Body of pancreas (tissue), 4 donors: ENCODE data around the gene NLRP10. TPM values are rescaled to one million over a fixed set of nuclear protein-coding genes. Genes with fewer than 3 reads are reported as not detected.

Experiments used
- ATAC-seq: fragments of 150-250 bp; one replicate; pipeline ENCODE4 v1.9.1; 2016
- DNase-seq, 4 donors: peaks; one replicate each; pipeline ENCODE4 v3.0.0-alpha.2; 2019
- H3K27ac ChIP-seq, 4 donors: fragments of 200-600 bp; sonication (generic); 1 replicate in 3 of 4; 2 replicates in 1 of 4; pipeline versions ENCODE4 v1.5.1 to v1.6.1; 2016 to 2019; ENCODE audit warnings: mild to moderate bottlenecking in 1 of 4, mixed read lengths in 1 of 4, moderate library complexity in 1 of 4
- H3K27me3 ChIP-seq, 2 donors: fragments of 200-600 bp; sonication (generic); one replicate each; pipeline ENCODE4 v1.6.0; 2016; ENCODE audit warnings: mild to moderate bottlenecking in 1 of 2
- H3K36me3 ChIP-seq, 2 donors: fragments of 200-600 bp; sonication (generic); replicated peaks in 1 of 2; 2 replicates each; pipeline ENCODE4 v1.5.1; 2016; ENCODE audit warnings: low read depth in 2 of 2; ENCODE audit not compliant: insufficient read depth in 1 of 2
- H3K4me1 ChIP-seq: fragments of 200-600 bp; sonication (generic); one replicate; pipeline ENCODE4 v1.6.0; 2016
- H3K4me3 ChIP-seq, 2 donors: fragments of 200-600 bp; sonication (generic); 1 replicate in 1 of 2; 2 replicates in 1 of 2; pipeline ENCODE4 v1.5.1; 2016 to 2019
- H3K9me3 ChIP-seq, 3 donors: fragments of 200-600 bp; sonication (generic); 1 replicate in 2 of 3; 2 replicates in 1 of 3; pipeline ENCODE4 v1.5.1; 2016
- POLR2A ChIP-seq, 3 donors: fragments of 450-650 bp; IDR thresholded peaks; one replicate each; pipeline ENCODE4 v1.6.1; 2016; ENCODE audit warnings: antibody characterized with exemption in 3 of 3, mild to moderate bottlenecking in 2 of 3
- WGBS, 2 donors: methylation state at CpG; one replicate each; pipeline ENCODE4 v1.1.5; 2017; 5-methylcytosine and 5-hydroxymethylcytosine counted together
- intact Hi-C: fragments of 100-400 bp; cut with DNase I; formaldehyde crosslinking; loops from one replicate; pipeline ENCODE4 v1.15.1; 2023
- total RNA-seq, 2 donors: library from RNA; depleted of rRNA; stranded (reverse); fragments of >200 nt; gene quantifications; one replicate each; pipeline ENCODE4 v1.1.0, GENCODE V29; 2016
- TF ChIP-seq, protein P1 (sequence below), 7 experiments: fragments of 450-650 bp in 4 of 7; fragments of 200-600 bp in 3 of 7; sonication (generic) in 3 of 7; IDR thresholded peaks; one replicate each; pipeline ENCODE4 v1.5.1; 2016 to 2019; ENCODE audit warnings: antibody characterized with exemption in 7 of 7

Gene NLRP10
- total RNA-seq, 2 donors from 2014 or later = not detected

GRCh38 chr11:7977232-7977917 lies 12.1 kb upstream of the NLRP10 start:
- Histone ChIP-seq H3K27me3 (no peaks in the 10 kb centered on the region), H3K9me3 (no peaks in the 10 kb centered on the region), H3K4me1 (peaks cover 17% of the 10 kb centered on the region), H3K36me3 (no peaks in the 10 kb centered on the region), H3K4me3 (no peak overlapping the region), H3K27ac (no peak overlapping the region)
- DNase-seq (no peak), ATAC-seq (no peak)
- 64 to 68% methylated on average over 5 of the region's 5 CpGs for WGBS, 2 donors
- TF ChIP-seq POLR2A (IDR thresholded peaks at IDR 0.05) = no peak
- TF ChIP-seq, protein P1, sequence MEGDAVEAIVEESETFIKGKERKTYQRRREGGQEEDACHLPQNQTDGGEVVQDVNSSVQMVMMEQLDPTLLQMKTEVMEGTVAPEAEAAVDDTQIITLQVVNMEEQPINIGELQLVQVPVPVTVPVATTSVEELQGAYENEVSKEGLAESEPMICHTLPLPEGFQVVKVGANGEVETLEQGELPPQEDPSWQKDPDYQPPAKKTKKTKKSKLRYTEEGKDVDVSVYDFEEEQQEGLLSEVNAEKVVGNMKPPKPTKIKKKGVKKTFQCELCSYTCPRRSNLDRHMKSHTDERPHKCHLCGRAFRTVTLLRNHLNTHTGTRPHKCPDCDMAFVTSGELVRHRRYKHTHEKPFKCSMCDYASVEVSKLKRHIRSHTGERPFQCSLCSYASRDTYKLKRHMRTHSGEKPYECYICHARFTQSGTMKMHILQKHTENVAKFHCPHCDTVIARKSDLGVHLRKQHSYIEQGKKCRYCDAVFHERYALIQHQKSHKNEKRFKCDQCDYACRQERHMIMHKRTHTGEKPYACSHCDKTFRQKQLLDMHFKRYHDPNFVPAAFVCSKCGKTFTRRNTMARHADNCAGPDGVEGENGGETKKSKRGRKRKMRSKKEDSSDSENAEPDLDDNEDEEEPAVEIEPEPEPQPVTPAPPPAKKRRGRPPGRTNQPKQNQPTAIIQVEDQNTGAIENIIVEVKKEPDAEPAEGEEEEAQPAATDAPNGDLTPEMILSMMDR (IDR thresholded peaks at IDR 0.05) = no peak
- intact Hi-C loops = no loop called here

GRCh38 chr11:7974668-7975067 lies 9.4 kb upstream of the NLRP10 start:
- Histone ChIP-seq H3K27me3 (no peaks in the 10 kb centered on the region), H3K4me3 (no peak overlapping the region), H3K27ac (no peak overlapping the region), H3K9me3 (no peaks in the 10 kb centered on the region), H3K4me1 (no peaks in the 10 kb centered on the region), H3K36me3 (no peaks in the 10 kb centered on the region)
- ATAC-seq (no peak), DNase-seq (no peak)
- TF ChIP-seq, protein P1 (IDR thresholded peaks at IDR 0.05) = no peak
- TF ChIP-seq POLR2A (IDR thresholded peaks at IDR 0.05) = no peak
- intact Hi-C loops = no loop called here
- 79 to 80% methylated on average over 2 of the region's 2 CpGs for WGBS, 2 donors

DNA sequence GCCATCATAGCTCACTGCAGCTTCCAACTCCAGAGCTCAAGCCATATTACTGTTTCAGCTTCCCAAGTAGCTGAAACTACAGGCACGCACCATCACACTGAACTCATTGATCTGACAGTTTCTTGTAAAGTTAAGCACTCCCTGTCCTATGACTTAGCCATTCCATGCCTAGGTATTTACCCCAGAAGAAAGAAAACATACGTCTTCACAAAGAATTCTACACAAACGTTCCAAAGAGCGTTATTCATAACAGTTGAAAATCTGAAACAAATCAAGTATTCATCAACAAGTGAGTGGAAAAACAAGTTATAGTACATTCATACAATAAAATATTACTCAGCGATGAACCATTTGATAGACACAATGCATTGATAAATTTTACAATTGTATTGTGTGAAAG lies 7.8 kb upstream of the NLRP10 start:
- Histone ChIP-seq H3K9me3 (no peaks in the 10 kb centered on the region), H3K27ac (no peak overlapping the region), H3K36me3 (no peaks in the 10 kb centered on the region), H3K4me1 (no peaks in the 10 kb centered on the region), H3K4me3 (no peak overlapping the region), H3K27me3 (no peaks in the 10 kb centered on the region)
- intact Hi-C loops = no loop called here
- DNase-seq (no peak), ATAC-seq (no peak)
- 82 to 83% methylated on average over 5 of the region's 5 CpGs for WGBS, 2 donors
- TF ChIP-seq, protein P1 (IDR thresholded peaks at IDR 0.05) = no peak
- TF ChIP-seq POLR2A (IDR thresholded peaks at IDR 0.05) = no peak

DNA sequence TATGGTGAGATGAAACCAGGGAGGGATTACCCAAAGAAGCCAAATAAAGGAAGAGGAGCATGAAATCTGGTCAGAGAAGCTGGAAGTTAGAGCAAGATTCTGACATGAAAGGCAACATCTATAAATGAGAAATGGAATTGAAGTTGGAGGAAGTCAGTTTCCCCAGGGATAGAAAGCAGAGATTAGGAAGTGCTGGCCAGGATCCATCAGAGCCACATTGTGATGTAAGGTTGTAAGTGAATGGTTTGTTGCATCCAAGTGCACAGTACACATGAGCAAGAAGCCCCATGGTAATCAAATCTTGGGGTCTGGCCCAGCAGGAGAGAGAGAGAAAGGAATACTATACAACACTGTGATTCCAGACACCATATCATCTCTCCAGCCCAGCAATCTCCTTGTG lies 6.6 kb upstream of the NLRP10 start:
- H3K9me3 ChIP-seq = no peaks in the 10 kb centered on the region
- H3K4me3 ChIP-seq = no peak overlapping the region
- TF ChIP-seq, protein P1 (IDR thresholded peaks at IDR 0.05) = no peak
- no peak for TF ChIP-seq POLR2A (IDR thresholded peaks at IDR 0.05)
- no peaks in the 10 kb centered on the region for H3K36me3 ChIP-seq
- ATAC-seq = no peak
- no peak overlapping the region for H3K27ac ChIP-seq
- H3K27me3 ChIP-seq = no peaks in the 10 kb centered on the region
- no peak for DNase-seq
- intact Hi-C loops = no loop called here
- no peaks in the 10 kb centered on the region for H3K4me1 ChIP-seq
